ENCODE results near the gene AMOT. TPM values are rescaled to one million over a fixed set of nuclear protein-coding genes. Genes with fewer than 3 reads are reported as not detected.

The AMOT gene
- total and polyA plus RNA-seq, 2 experiments from 2014 or later = 2.1 to 5.4 TPM

DNA sequence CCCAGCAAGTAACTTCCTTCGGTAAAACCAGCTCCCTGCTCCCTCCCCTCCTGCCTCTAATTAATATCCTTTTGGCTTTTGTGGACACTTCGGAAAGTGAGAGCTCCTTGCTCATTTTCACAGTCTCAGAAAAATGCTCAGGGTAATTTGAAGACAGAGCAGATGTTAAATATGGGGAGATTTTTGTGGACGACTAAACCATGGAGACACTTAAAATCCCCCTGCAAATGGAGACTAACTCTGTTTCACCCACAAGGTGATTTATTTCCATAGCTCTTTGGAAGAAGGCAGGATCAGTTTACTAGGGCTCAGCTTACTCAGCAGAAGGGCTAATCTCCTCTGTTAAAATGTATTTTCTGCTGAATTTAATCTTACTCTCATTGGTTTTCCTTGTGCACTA, 12.2 kb upstream of the AMOT start:
- no peaks in the 10 kb centered on the region for H3K9me2 ChIP-seq (ENCODE audit: insufficient read depth)
- no peaks in the 10 kb centered on the region for H4K20me1 ChIP-seq (replicated peaks; ENCODE audit: insufficient read depth)
- H3K4me3 ChIP-seq = no peak overlapping the region
- no peak for TF ChIP-seq STAT1 (IDR thresholded peaks at IDR 0.05; ENCODE audit: unreplicated experiment)
- TF ChIP-seq, protein P1, sequence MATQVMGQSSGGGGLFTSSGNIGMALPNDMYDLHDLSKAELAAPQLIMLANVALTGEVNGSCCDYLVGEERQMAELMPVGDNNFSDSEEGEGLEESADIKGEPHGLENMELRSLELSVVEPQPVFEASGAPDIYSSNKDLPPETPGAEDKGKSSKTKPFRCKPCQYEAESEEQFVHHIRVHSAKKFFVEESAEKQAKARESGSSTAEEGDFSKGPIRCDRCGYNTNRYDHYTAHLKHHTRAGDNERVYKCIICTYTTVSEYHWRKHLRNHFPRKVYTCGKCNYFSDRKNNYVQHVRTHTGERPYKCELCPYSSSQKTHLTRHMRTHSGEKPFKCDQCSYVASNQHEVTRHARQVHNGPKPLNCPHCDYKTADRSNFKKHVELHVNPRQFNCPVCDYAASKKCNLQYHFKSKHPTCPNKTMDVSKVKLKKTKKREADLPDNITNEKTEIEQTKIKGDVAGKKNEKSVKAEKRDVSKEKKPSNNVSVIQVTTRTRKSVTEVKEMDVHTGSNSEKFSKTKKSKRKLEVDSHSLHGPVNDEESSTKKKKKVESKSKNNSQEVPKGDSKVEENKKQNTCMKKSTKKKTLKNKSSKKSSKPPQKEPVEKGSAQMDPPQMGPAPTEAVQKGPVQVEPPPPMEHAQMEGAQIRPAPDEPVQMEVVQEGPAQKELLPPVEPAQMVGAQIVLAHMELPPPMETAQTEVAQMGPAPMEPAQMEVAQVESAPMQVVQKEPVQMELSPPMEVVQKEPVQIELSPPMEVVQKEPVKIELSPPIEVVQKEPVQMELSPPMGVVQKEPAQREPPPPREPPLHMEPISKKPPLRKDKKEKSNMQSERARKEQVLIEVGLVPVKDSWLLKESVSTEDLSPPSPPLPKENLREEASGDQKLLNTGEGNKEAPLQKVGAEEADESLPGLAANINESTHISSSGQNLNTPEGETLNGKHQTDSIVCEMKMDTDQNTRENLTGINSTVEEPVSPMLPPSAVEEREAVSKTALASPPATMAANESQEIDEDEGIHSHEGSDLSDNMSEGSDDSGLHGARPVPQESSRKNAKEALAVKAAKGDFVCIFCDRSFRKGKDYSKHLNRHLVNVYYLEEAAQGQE (IDR thresholded peaks at IDR 0.05; ENCODE audit: unreplicated experiment) = no peak
- no peak for TF ChIP-seq ZNF331 (CRISPR knock-in tag; IDR thresholded peaks at IDR 0.05; ENCODE audit: low read depth)
- TF ChIP-seq JUNB (IDR thresholded peaks at IDR 0.05; ENCODE audit: unreplicated experiment) = no peak
- no peak for TF ChIP-seq POLR2AphosphoS5 (IDR thresholded peaks at IDR 0.05; ENCODE audit: low read depth)
- no peak for TF ChIP-seq NANOG (IDR thresholded peaks at IDR 0.05; ENCODE audit: borderline replicate concordance)
- TF ChIP-seq, protein P2, sequence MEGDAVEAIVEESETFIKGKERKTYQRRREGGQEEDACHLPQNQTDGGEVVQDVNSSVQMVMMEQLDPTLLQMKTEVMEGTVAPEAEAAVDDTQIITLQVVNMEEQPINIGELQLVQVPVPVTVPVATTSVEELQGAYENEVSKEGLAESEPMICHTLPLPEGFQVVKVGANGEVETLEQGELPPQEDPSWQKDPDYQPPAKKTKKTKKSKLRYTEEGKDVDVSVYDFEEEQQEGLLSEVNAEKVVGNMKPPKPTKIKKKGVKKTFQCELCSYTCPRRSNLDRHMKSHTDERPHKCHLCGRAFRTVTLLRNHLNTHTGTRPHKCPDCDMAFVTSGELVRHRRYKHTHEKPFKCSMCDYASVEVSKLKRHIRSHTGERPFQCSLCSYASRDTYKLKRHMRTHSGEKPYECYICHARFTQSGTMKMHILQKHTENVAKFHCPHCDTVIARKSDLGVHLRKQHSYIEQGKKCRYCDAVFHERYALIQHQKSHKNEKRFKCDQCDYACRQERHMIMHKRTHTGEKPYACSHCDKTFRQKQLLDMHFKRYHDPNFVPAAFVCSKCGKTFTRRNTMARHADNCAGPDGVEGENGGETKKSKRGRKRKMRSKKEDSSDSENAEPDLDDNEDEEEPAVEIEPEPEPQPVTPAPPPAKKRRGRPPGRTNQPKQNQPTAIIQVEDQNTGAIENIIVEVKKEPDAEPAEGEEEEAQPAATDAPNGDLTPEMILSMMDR (conservative IDR thresholded peaks at IDR 0.05; ENCODE audit: low read depth in 2 of 2) = no peak
- TF ChIP-seq, protein P3, sequence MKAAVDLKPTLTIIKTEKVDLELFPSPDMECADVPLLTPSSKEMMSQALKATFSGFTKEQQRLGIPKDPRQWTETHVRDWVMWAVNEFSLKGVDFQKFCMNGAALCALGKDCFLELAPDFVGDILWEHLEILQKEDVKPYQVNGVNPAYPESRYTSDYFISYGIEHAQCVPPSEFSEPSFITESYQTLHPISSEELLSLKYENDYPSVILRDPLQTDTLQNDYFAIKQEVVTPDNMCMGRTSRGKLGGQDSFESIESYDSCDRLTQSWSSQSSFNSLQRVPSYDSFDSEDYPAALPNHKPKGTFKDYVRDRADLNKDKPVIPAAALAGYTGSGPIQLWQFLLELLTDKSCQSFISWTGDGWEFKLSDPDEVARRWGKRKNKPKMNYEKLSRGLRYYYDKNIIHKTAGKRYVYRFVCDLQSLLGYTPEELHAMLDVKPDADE (IDR thresholded peaks at IDR 0.05) = no peak
- TF ChIP-seq EZH2phosphoT487 (IDR thresholded peaks at IDR 0.05; ENCODE audit: unreplicated experiment) = no peak
- TF ChIP-seq, protein P4, sequence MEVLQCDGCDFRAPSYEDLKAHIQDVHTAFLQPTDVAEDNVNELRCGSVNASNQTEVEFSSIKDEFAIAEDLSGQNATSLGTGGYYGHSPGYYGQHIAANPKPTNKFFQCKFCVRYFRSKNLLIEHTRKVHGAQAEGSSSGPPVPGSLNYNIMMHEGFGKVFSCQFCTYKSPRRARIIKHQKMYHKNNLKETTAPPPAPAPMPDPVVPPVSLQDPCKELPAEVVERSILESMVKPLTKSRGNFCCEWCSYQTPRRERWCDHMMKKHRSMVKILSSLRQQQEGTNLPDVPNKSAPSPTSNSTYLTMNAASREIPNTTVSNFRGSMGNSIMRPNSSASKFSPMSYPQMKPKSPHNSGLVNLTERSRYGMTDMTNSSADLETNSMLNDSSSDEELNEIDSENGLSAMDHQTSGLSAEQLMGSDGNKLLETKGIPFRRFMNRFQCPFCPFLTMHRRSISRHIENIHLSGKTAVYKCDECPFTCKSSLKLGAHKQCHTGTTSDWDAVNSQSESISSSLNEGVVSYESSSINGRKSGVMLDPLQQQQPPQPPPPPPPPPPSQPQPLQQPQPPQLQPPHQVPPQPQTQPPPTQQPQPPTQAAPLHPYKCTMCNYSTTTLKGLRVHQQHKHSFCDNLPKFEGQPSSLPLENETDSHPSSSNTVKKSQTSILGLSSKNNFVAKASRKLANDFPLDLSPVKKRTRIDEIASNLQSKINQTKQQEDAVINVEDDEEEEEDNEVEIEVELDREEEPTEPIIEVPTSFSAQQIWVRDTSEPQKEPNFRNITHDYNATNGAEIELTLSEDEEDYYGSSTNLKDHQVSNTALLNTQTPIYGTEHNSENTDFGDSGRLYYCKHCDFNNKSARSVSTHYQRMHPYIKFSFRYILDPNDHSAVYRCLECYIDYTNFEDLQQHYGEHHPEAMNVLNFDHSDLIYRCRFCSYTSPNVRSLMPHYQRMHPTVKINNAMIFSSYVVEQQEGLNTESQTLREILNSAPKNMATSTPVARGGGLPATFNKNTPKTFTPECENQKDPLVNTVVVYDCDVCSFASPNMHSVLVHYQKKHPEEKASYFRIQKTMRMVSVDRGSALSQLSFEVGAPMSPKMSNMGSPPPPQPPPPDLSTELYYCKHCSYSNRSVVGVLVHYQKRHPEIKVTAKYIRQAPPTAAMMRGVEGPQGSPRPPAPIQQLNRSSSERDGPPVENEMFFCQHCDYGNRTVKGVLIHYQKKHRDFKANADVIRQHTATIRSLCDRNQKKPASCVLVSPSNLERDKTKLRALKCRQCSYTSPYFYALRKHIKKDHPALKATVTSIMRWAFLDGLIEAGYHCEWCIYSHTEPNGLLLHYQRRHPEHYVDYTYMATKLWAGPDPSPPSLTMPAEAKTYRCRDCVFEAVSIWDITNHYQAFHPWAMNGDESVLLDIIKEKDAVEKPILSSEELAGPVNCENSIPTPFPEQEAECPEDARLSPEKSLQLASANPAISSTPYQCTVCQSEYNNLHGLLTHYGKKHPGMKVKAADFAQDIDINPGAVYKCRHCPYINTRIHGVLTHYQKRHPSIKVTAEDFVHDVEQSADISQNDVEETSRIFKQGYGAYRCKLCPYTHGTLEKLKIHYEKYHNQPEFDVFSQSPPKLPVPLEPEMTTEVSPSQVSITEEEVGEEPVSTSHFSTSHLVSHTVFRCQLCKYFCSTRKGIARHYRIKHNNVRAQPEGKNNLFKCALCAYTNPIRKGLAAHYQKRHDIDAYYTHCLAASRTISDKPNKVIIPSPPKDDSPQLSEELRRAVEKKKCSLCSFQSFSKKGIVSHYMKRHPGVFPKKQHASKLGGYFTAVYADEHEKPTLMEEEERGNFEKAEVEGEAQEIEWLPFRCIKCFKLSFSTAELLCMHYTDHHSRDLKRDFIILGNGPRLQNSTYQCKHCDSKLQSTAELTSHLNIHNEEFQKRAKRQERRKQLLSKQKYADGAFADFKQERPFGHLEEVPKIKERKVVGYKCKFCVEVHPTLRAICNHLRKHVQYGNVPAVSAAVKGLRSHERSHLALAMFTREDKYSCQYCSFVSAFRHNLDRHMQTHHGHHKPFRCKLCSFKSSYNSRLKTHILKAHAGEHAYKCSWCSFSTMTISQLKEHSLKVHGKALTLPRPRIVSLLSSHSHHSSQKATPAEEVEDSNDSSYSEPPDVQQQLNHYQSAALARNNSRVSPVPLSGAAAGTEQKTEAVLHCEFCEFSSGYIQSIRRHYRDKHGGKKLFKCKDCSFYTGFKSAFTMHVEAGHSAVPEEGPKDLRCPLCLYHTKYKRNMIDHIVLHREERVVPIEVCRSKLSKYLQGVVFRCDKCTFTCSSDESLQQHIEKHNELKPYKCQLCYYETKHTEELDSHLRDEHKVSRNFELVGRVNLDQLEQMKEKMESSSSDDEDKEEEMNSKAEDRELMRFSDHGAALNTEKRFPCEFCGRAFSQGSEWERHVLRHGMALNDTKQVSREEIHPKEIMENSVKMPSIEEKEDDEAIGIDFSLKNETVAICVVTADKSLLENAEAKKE (CRISPR knock-in tag; IDR thresholded peaks at IDR 0.05) = no peak
- TF ChIP-seq EZH2 (IDR thresholded peaks at IDR 0.05; ENCODE audit: low read depth, unreplicated experiment) = no peak
- TF ChIP-seq ZNF114 (CRISPR knock-in tag; IDR thresholded peaks at IDR 0.05) = no peak
- TF ChIP-seq CREB1 (CRISPR knock-in tag; IDR thresholded peaks at IDR 0.05; ENCODE audit: low read depth) = no peak
- no peak overlapping the region for H2AFZ ChIP-seq
- H3K27me3 Mint-ChIP-seq (ENCODE audit: insufficient read depth, low read depth, poor library complexity) = peaks cover 1% of the 10 kb centered on the region
- no peaks in the 10 kb centered on the region for H3F3A ChIP-seq (replicated peaks; ENCODE audit: low read depth)
- H3K4me1 Mint-ChIP-seq = peaks cover 17% of the 10 kb centered on the region
- no peaks in the 10 kb centered on the region; the same call in 2 of the 3 replicates for H3K36me3 Mint-ChIP-seq (ENCODE audit: low read depth)
- DNase-seq (ENCODE audit: low spot score) (no peak), ATAC-seq (no peak)
- H3K4me1 ChIP-seq (ENCODE audit: insufficient read depth) = no peaks in the 10 kb centered on the region
- H3K4me2 ChIP-seq = no peak overlapping the region
- no peak overlapping the region for H3K27ac ChIP-seq (ENCODE audit: low read depth)
- H3K27me3 ChIP-seq (ENCODE audit: insufficient read depth) = no peaks in the 10 kb centered on the region
- no peaks in the 10 kb centered on the region for H3K9me3 Mint-ChIP-seq
- no peak overlapping the region for H3K4me3 Mint-ChIP-seq
- H3K79me2 ChIP-seq (replicated peaks; ENCODE audit: insufficient read depth) = no peaks in the 10 kb centered on the region
- no peaks in the 10 kb centered on the region for H3K36me3 ChIP-seq (ENCODE audit: insufficient read depth)
- no peak overlapping the region for H3K27ac Mint-ChIP-seq

Data from GM23338 (cell line).